ENCODE measurements around the gene RBM28. TPM values are rescaled to one million over a fixed set of nuclear protein-coding genes. Genes with fewer than 3 reads are reported as not detected.

RBM28 gene
- total and polyA plus RNA-seq, 10 donors, result 11.0 to 45.8 (median 29.5) TPM

DNA sequence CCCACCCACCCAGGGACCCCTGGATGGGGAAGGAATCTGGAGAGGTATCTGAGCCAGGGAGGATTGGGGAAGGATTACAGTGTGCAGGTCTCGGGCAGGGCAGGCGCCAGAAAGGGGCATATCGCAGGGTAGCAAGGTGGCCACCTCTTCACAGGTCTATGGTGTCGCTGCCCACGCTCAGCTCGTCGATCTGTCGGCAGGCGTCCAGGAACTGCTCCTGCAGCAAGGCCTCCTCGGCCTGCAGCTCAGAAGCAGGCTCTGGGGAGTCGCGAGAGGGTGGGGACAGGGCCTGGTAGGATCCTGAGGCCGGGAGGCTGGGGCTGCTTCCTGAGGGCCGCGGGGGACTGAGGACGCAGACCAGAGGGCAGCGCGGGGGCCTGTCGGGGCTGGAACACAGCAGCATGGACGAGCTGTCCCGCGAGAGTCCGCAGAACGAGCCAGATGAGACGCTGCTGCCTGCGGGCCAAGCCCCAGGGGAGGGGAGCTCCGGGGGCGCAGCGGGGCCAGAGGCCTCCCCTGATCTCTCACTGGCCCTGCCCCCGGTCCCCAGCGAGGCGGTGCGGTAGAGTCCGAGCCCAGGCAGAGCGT, 7.1 kb upstream of the RBM28 start:
- intact Hi-C loops (cut with DNase I; ENCODE audit: low total_unique reads), result no loop called here
- H3K27me3 ChIP-seq (replicated peaks in 1 of 7), result peaks cover 4 to 68% (median 31%) of the 10 kb centered on the region in 7 donors
- H3K27ac ChIP-seq, result no peak overlapping the region
- DNase-seq, result no peak
- H3K36me3 ChIP-seq, result no peaks in the 10 kb centered on the region
- no peaks in the 10 kb centered on the region for H3K9me3 ChIP-seq
- 70 to 92% (median 74%) methylated on average over 9 to 35 of the region's 35 CpGs for WGBS, 5 donors
- TF ChIP-seq POLR2AphosphoS5 (IDR thresholded peaks at IDR 0.05) (no peak), POLR2A (IDR thresholded peaks at IDR 0.05) (no peak)
- TF ChIP-seq, protein P1, sequence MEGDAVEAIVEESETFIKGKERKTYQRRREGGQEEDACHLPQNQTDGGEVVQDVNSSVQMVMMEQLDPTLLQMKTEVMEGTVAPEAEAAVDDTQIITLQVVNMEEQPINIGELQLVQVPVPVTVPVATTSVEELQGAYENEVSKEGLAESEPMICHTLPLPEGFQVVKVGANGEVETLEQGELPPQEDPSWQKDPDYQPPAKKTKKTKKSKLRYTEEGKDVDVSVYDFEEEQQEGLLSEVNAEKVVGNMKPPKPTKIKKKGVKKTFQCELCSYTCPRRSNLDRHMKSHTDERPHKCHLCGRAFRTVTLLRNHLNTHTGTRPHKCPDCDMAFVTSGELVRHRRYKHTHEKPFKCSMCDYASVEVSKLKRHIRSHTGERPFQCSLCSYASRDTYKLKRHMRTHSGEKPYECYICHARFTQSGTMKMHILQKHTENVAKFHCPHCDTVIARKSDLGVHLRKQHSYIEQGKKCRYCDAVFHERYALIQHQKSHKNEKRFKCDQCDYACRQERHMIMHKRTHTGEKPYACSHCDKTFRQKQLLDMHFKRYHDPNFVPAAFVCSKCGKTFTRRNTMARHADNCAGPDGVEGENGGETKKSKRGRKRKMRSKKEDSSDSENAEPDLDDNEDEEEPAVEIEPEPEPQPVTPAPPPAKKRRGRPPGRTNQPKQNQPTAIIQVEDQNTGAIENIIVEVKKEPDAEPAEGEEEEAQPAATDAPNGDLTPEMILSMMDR (IDR thresholded peaks at IDR 0.05 in 8 of 11, conservative IDR thresholded peaks at IDR 0.05 in 3 of 11), result no peak
- peaks cover 3 to 23% (median 11%) of the 10 kb centered on the region in 6 donors for H3K4me1 ChIP-seq
- H3K4me3 ChIP-seq, result peak overlapping the region in 5 of 8 donors; percentile 32 to 66 (median 38)

DNA sequence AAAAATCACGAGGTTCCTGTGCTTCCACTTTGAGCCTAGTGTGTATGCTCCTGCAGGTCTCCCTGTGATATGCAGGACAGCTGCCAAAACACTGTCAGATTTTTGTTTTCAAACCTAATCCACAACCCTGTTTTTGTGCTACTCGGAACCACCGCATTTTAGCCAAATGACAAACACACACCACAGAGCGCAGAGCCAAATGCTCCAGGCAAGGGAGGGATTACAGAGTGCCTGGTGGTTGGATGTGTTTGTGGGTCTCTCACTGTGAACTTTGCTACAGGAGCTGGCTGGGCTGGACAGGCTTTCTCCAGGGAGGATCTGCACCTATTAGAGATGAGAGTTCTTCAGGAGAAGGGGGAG, 5.7 kb upstream of the RBM28 start:
- intact Hi-C loops (cut with DNase I; ENCODE audit: low total_unique reads), result loop anchor here (5.0 kb wide), 1 partner anchor 38 kb away; no protein-coding TSS in a partner anchor
- H3K27ac ChIP-seq, result no peak overlapping the region
- DNase-seq, result no peak
- WGBS, 5 donors, result 53 to 77% (median 55%) methylated on average over 4 of the region's 4 CpGs
- no peak overlapping the region for H3K4me3 ChIP-seq
- H3K4me1 ChIP-seq, result peaks cover 3 to 24% (median 12%) of the 10 kb centered on the region in 6 donors
- H3K9me3 ChIP-seq, result no peaks in the 10 kb centered on the region
- peaks cover 4 to 65% (median 31%) of the 10 kb centered on the region in 7 donors for H3K27me3 ChIP-seq (replicated peaks in 1 of 7)
- TF ChIP-seq POLR2A (IDR thresholded peaks at IDR 0.05) (no peak), POLR2AphosphoS5 (IDR thresholded peaks at IDR 0.05) (no peak)
- H3K36me3 ChIP-seq, result no peaks in the 10 kb centered on the region

DNA sequence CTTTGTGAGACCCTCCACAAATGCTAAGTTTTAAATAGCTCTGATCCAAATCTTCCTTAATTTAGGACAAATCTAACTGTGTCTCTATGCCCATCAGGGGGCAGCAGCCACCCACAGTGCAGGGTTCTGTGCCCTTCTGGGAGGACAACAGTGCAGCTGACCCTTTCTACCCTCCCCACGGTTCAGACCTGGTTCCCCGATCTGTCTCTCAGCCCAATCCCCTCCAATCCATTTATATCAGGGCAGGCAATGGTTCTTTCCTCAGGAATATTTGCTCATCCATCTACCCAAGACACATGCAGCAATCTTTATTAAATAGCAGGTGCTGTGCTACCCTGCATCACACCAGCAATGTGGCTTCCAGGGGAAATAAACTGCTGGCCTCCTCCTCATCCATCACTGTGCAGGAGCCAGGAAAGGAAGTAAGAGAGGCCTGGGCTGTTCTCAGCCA, 4.0 kb upstream of the RBM28 start:
- WGBS, 5 donors, result 1 to 8% (median 2%) methylated on average over 2 of the region's 2 CpGs
- H3K4me3 ChIP-seq, result no peak overlapping the region
- H3K27me3 ChIP-seq (replicated peaks in 1 of 7), result peaks cover 4 to 47% (median 26%) of the 10 kb centered on the region in 7 donors
- H3K36me3 ChIP-seq, result no peaks in the 10 kb centered on the region
- intact Hi-C loops (cut with DNase I; ENCODE audit: low total_unique reads), result loop anchor here (5.0 kb wide), 1 partner anchor 40 kb away; no protein-coding TSS in a partner anchor
- peaks cover 3 to 35% (median 23%) of the 10 kb centered on the region in 6 donors for H3K4me1 ChIP-seq
- no peak for DNase-seq
- TF ChIP-seq, protein P1 (IDR thresholded peaks at IDR 0.05 in 8 of 11, conservative IDR thresholded peaks at IDR 0.05 in 3 of 11), result peak in 10 of 11 experiments; percentile 12 to 63 (median 52)
- TF ChIP-seq POLR2AphosphoS5 (IDR thresholded peaks at IDR 0.05), result no peak
- no peak overlapping the region for H3K27ac ChIP-seq
- no peaks in the 10 kb centered on the region for H3K9me3 ChIP-seq

DNA sequence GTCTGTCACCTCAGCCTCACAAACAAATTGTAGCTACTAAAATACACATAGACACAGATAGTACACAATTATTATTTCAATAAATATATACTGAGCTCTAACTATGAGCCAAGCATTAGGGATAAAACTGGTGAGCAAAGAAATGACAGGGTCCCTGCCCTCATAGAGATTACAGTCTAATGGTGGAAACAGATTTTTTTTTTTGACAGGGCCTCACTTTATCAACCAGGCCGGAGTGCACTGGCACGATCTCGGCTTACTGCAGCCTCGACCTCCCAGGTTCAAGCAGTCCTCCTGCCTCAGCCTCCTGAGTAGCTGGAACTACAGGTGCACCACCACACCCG, 695 bp upstream of the RBM28 start:
- Histone ChIP-seq H3K4me3 (peak overlapping the region in 2 of 8 donors; percentile 78 to 86), H3K4me1 (peaks cover 10 to 35% (median 30%) of the 10 kb centered on the region in 6 donors), H3K36me3 (peaks cover 0 to 12% (median 2%) of the 10 kb centered on the region in 6 donors), H3K27ac (peak overlapping the region in 1 of 8 donors; percentile 88), H3K9me3 (no peaks in the 10 kb centered on the region), H3K27me3 (replicated peaks in 1 of 7) (peaks cover 0 to 14% (median 0%) of the 10 kb centered on the region in 7 donors)
- intact Hi-C loops (cut with DNase I; ENCODE audit: low total_unique reads), result no loop called here
- no peak for DNase-seq
- 87 to 95% (median 93%) methylated on average over 5 of the region's 5 CpGs for WGBS, 5 donors
- no peak for TF ChIP-seq POLR2AphosphoS5 (IDR thresholded peaks at IDR 0.05)
- TF ChIP-seq POLR2A (IDR thresholded peaks at IDR 0.05), result no peak
- TF ChIP-seq, protein P1 (IDR thresholded peaks at IDR 0.05 in 8 of 11, conservative IDR thresholded peaks at IDR 0.05 in 3 of 11), result no peak
